IPS DF 4.7 (cell line): ENCODE results near the gene WNT8A.

Experiments
- DNase-seq: peaks from one replicate; pipeline ENCODE4 v3.0.0-alpha.2; 2013; ENCODE audit warnings: low spot score; ENCODE audit errors: extremely low read depth

Gene WNT8A

GRCh38 chr5:138139781-138140090 lies 55.9 kb downstream of the WNT8A start:
- no peak for DNase-seq

GRCh38 chr5:138140268-138140667 lies 56.4 kb downstream of the WNT8A start:
- DNase-seq, result no peak
